Kidney (tissue), 14 donors: ENCODE data around the gene MLLT10. TPM values are rescaled to one million over a fixed set of nuclear protein-coding genes. Genes with fewer than 3 reads are reported as not detected.
"Not testable (repeated sequence)": the region's sequence is repeated elsewhere in the genome, so short reads cannot be mapped to it uniquely, and the experiment has no call there.

Source experiments
- DNase-seq, 5 donors: peaks; one replicate each; pipeline ENCODE4 v3.0.0-alpha.2; 2013 to 2020
- FAIRE-seq: peaks from 2 replicates; lab custom pipeline; 2012; peaks lifted over from hg19 to GRCh38; lab: Jason Lieb, UNC
- H3K27ac ChIP-seq, 2 donors: one replicate each; pipeline ENCODE4 v1.7.0; 2013; ENCODE audit warnings: low read depth in 2 of 2, low read length in 2 of 2, inconsistent platforms in 1 of 2
- H3K27me3 ChIP-seq: one replicate; pipeline ENCODE4 v1.7.1; 2013; ENCODE audit warnings: low read length, inconsistent platforms; ENCODE audit not compliant: control insufficient read depth, insufficient read depth
- H3K36me3 ChIP-seq, 3 donors: one replicate each; pipeline versions ENCODE4 v1.7.0 to v1.7.1; 2013; ENCODE audit warnings: low read length in 3 of 3, control low read depth in 1 of 3, inconsistent platforms in 1 of 3; ENCODE audit not compliant: insufficient read depth in 3 of 3, control insufficient read depth in 2 of 3
- H3K4me1 ChIP-seq, 3 donors: one replicate each; pipeline versions ENCODE4 v1.7.0 to v1.7.1; 2013; ENCODE audit warnings: low read length in 3 of 3, inconsistent platforms in 1 of 3, low read depth in 1 of 3; ENCODE audit not compliant: control insufficient read depth in 2 of 3, insufficient read depth in 2 of 3
- H3K4me3 ChIP-seq, 3 donors: one replicate each; pipeline versions ENCODE4 v1.7.0 to v1.8.1; 2013; ENCODE audit warnings: low read length in 3 of 3, control low read depth in 1 of 3, inconsistent platforms in 1 of 3
- H3K9ac ChIP-seq, 3 donors: one replicate each; pipeline versions ENCODE4 v1.7.0 to v1.7.1; 2013; ENCODE audit warnings: low read length in 3 of 3, control low read depth in 1 of 3, inconsistent platforms in 1 of 3
- H3K9me3 ChIP-seq, 3 donors: one replicate each; pipeline versions ENCODE4 v1.7.0 to v1.7.1; 2013; ENCODE audit warnings: low read length in 3 of 3, control low read depth in 1 of 3, inconsistent platforms in 1 of 3; ENCODE audit not compliant: control insufficient read depth in 2 of 3, insufficient read depth in 1 of 3
- CTCF ChIP-seq: IDR thresholded peaks from 3 replicates; pipeline ENCODE4 v1.5.1; 2012; ENCODE audit warnings: mild to moderate bottlenecking, moderate library complexity, borderline replicate concordance; ENCODE audit not compliant: insufficient read depth; ENCODE audit errors: extremely low read depth
- intact Hi-C: fragments of 100-400 bp; cut with DNase I; formaldehyde crosslinking; loops from one replicate; pipeline ENCODE4 v1.11.1; 2022
- polyA plus RNA-seq: library from polyadenylated mRNA; stranded (reverse); fragments of 350-450 nt; fragmentation: Illumina TruSeq; extraction: RNeasy Lipid Tissue Mini Kit (QIAGEN cat#74804); gene quantifications from one replicate; pipeline ENCODE4 v1.2.3, GENCODE V29; 2014; ENCODE audit warnings: low read depth, low replicate concordance; ENCODE audit not compliant: insufficient read depth
- total RNA-seq: library from RNA; stranded (reverse); fragmentation: NEBNext Ultra II Directional; extraction: Animal tissue kit (Norgen Biotek cat#: 25700); gene quantifications from one replicate; pipeline ENCODE4 v1.2.1, GENCODE V29; 2021
- donor health status: control.
- donor health status: control.
- donor health status: control.
- donor health status: control.
- donor health status: control.
- donor health status: DM: yes; HTN: yes; CAD: no.
- donor health status: Normal renal cell carcinoma (clear cell type).

Gene MLLT10
- total and polyA plus RNA-seq, 2 donors from 2014 or later: 11.0 to 54.2 TPM

GRCh38 chr10:21617267-21617666 is 83.2 kb downstream of the MLLT10 start:
- TF ChIP-seq CTCF: no peak
- Histone ChIP-seq H3K27me3 (no peaks in the 10 kb centered on the region), H3K4me1 (no peaks in the 10 kb centered on the region), H3K9me3 (no peaks in the 10 kb centered on the region), H3K9ac (no peak overlapping the region), H3K27ac (no peak overlapping the region), H3K36me3 (no peaks in the 10 kb centered on the region), H3K4me3 (no peak overlapping the region)
- no peak for DNase-seq
- intact Hi-C loops: no loop called here
- no peak for FAIRE-seq

GRCh38 chr10:21623291-21623690 is 89.3 kb downstream of the MLLT10 start:
- no peak for FAIRE-seq

GRCh38 chr10:21624421-21624820 is 90.4 kb downstream of the MLLT10 start:
- not testable (repeated sequence) for H3K27me3 ChIP-seq, H3K4me1 ChIP-seq

More at GRCh38 chr10:21623291-21623690, 89.3 kb downstream of the MLLT10 start:
- intact Hi-C loops: no loop called here
- Histone ChIP-seq H3K4me3 (no peak overlapping the region), H3K9me3 (no peaks in the 10 kb centered on the region), H3K27ac (no peak overlapping the region), H3K4me1 (no peaks in the 10 kb centered on the region), H3K9ac (no peak overlapping the region), H3K27me3 (no peaks in the 10 kb centered on the region), H3K36me3 (peaks cover 0 to 8% (median 0%) of the 10 kb centered on the region in 3 donors)
- no peak for DNase-seq
- TF ChIP-seq CTCF: no peak

GRCh38 chr10:21624951-21625350 is 90.9 kb downstream of the MLLT10 start:
- H3K36me3 ChIP-seq: peaks cover 0 to 8% (median 0%) of the 10 kb centered on the region in 3 donors
- intact Hi-C loops: no loop called here
- H3K27ac ChIP-seq: no peak overlapping the region
- FAIRE-seq (no peak), DNase-seq (no peak)
- no peaks in the 10 kb centered on the region for H3K9me3 ChIP-seq
- no peak overlapping the region for H3K9ac ChIP-seq
- no peak for TF ChIP-seq CTCF
- no peak overlapping the region for H3K4me3 ChIP-seq
- H3K4me1 ChIP-seq: no peaks in the 10 kb centered on the region
- no peaks in the 10 kb centered on the region for H3K27me3 ChIP-seq

More at GRCh38 chr10:21624421-21624820, 90.4 kb downstream of the MLLT10 start:
- H3K9me3 ChIP-seq, FAIRE-seq, H3K9ac ChIP-seq, H3K27ac ChIP-seq, H3K4me3 ChIP-seq, DNase-seq, intact Hi-C loops, H3K36me3 ChIP-seq: not testable (repeated sequence)
